Measurements from ENCODE around the gene SLC46A3. TPM values are rescaled to one million over a fixed set of nuclear protein-coding genes. Genes with fewer than 3 reads are reported as not detected.
"Not testable (repeated sequence)": the region's sequence is repeated elsewhere in the genome, so short reads cannot be mapped to it uniquely, and the experiment has no call there.

SLC46A3 gene
- total RNA-seq, 2 donors from 2014 or later: 6.6 to 11.7 TPM

DNA sequence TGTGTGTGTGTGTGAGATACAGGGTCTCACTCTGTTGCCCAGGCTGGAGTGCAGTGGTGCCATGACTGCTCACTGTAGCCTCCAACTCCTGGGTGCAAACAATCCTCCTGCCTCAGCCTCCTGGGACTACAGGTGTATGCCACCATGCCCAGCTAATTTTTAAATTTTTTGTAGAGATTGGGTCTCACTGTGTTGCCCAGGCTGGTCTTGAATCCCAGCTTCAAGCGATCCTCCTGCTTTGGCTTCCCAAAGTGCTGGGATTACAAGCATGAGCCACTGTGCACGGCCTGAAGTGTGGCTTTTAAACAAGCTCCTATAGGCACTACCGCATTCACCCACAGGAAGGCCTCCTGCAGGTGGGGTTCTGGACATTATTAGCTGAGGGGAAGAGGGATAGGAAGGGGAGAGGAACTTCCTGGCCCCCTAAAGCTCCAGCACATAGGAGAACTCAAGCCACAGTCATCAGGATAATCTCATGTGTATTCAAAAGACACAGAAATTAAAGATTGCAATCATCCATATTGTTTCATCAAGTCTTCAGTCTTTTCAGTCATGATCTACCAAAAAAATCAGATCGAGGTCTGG lies 24.8 kb upstream of the SLC46A3 start:
- Histone ChIP-seq H3K27ac (peak overlapping the region in 1 of 4 donors; percentile 28), H3K4me3 (no peak overlapping the region), H3K36me3 (replicated peaks in 1 of 2; ENCODE audit: insufficient read depth in 1 of 2, low read depth in 2 of 2) (no peaks in the 10 kb centered on the region), H3K9me3 (no peaks in the 10 kb centered on the region), H3K4me1 (no peaks in the 10 kb centered on the region), H3K27me3 (no peaks in the 10 kb centered on the region)
- WGBS, 2 donors: 67 to 70% methylated on average over 4 of the region's 4 CpGs
- ATAC-seq (no peak), DNase-seq (no peak)
- TF ChIP-seq CTCF (IDR thresholded peaks at IDR 0.05): no peak
- no peak for TF ChIP-seq POLR2A (IDR thresholded peaks at IDR 0.05)
- intact Hi-C loops (cut with DNase I): no loop called here

DNA sequence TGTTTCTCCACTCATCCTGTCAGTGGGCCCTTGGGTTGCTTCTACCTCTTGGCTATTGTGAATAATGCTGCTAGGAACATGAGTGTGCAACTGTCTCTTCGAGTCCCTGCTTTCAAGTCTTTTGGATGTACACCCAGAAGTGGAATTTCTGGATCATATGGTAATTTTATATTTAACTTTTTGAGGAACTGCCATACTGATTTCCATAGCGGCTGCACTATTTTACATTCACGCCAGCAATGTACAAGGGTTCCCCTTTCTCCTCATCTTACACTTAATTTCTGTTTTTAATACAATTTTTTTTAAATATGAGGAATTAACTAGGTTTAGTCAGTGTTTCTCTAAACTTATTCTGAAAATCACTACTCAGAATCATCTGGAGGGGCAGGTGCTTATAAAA lies 24.2 kb upstream of the SLC46A3 start:
- no peak for ATAC-seq
- H3K27ac ChIP-seq: peak overlapping the region in 1 of 4 donors; percentile 37
- TF ChIP-seq POLR2A (IDR thresholded peaks at IDR 0.05) (no peak), CTCF (IDR thresholded peaks at IDR 0.05) (no peak)

DNA sequence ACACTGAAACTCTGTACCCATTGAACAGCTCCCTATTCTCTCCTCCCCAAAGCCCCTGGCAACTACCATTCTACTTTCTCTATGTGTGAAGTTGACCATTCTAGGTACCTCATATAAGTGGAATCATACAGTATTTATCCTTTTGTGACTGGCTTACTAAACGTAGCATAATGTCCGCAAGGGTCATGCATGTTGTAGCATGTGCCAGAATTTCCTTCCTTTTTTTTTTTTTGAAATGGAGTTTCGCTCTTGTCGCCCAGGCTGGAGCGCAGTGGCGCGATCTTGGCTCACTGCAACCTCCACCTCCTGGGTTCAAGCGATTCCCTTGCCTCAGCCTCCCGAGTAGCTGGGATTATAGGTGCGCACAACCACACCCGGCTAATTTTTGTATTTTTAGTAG lies 23.7 kb upstream of the SLC46A3 start:
- H3K27me3 ChIP-seq; intact Hi-C loops (cut with DNase I); H3K4me1 ChIP-seq; DNase-seq; H3K36me3 ChIP-seq (replicated peaks in 1 of 2; ENCODE audit: insufficient read depth in 1 of 2, low read depth in 2 of 2); H3K4me3 ChIP-seq; ATAC-seq; H3K9me3 ChIP-seq: not testable (repeated sequence)
- WGBS, 2 donors: 77 to 85% methylated on average over 11 of the region's 11 CpGs
- peak overlapping the region in 1 of 4 donors; percentile 37 for H3K27ac ChIP-seq

More for the DNA sequence above, 24.2 kb upstream of the SLC46A3 start:
- Histone ChIP-seq H3K9me3 (no peaks in the 10 kb centered on the region), H3K27me3 (no peaks in the 10 kb centered on the region), H3K36me3 (replicated peaks in 1 of 2; ENCODE audit: insufficient read depth in 1 of 2, low read depth in 2 of 2) (no peaks in the 10 kb centered on the region), H3K4me1 (no peaks in the 10 kb centered on the region), H3K4me3 (no peak overlapping the region)
- intact Hi-C loops (cut with DNase I): no loop called here
- WGBS, 2 donors: 69 to 78% methylated on average over 3 of the region's 3 CpGs
- DNase-seq: no peak

DNA sequence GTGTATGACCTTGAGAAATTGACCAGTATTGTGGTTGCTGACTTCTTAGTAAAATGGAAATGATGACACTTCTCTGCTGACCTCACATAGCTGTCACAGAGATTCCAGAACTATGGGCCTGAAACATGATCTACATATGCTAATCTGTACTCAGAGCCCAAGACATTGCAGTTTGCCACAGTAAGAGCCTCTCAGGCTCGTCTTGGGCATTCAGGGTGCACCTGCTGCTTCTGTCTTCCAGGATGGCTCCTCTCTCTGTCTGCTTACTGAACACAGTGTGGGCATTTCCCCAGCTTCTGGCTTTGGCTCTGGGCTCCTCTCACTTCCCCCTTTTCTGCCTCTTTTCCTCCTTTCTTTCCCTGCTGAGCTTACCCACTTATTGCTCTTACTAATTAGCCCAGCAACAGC lies 22.3 kb upstream of the SLC46A3 start:
- no peaks in the 10 kb centered on the region for H3K4me1 ChIP-seq
- H3K27me3 ChIP-seq: no peaks in the 10 kb centered on the region
- H3K27ac ChIP-seq: no peak overlapping the region
- TF ChIP-seq CTCF (IDR thresholded peaks at IDR 0.05) (no peak), POLR2A (IDR thresholded peaks at IDR 0.05) (no peak)
- H3K9me3 ChIP-seq: no peaks in the 10 kb centered on the region
- DNase-seq: no peak
- 0% methylated on average over 1 of the region's 1 CpG; no CpG with 5 or more reads in 1 of the 2 donors for WGBS, 2 donors
- intact Hi-C loops (cut with DNase I): no loop called here
- no peaks in the 10 kb centered on the region for H3K36me3 ChIP-seq (replicated peaks in 1 of 2; ENCODE audit: insufficient read depth in 1 of 2, low read depth in 2 of 2)
- H3K4me3 ChIP-seq: no peak overlapping the region
- ATAC-seq: no peak

- Histone ChIP-seq H3K4me1 (no peaks in the 10 kb centered on the region), H3K27me3 (no peaks in the 10 kb centered on the region), H3K27ac (no peak overlapping the region), H3K36me3 (replicated peaks in 1 of 2; ENCODE audit: insufficient read depth in 1 of 2, low read depth in 2 of 2) (no peaks in the 10 kb centered on the region), H3K4me3 (no peak overlapping the region), H3K9me3 (no peaks in the 10 kb centered on the region)
- WGBS, 2 donors: 64 to 67% methylated on average over 3 of the region's 3 CpGs
- no peak for TF ChIP-seq POLR2A (IDR thresholded peaks at IDR 0.05)
- TF ChIP-seq CTCF (IDR thresholded peaks at IDR 0.05): no peak
- ATAC-seq (no peak), DNase-seq (no peak)
- intact Hi-C loops (cut with DNase I): no loop called here
Measured at GRCh38 chr13:28739376-28739775, 20.6 kb upstream of the SLC46A3 start.

All from body of pancreas (tissue), 4 donors.